GM12878 (cell line): ENCODE data around the gene PPM1A. TPM values are rescaled to one million over a fixed set of nuclear protein-coding genes. Genes with fewer than 3 reads are reported as not detected.

Experiments used
- ATAC-seq: fragments of 200-7000 bp; cut with Tn5 transposase; 3 replicates; pipeline ENCODE4 v1.9.1; 2020; ENCODE audit warnings: mild to moderate bottlenecking, moderate library complexity
- BruUV-seq: library from RNA; stranded (reverse); fragments of 400-500 nt; replicated peaks from 2 replicates; lab custom pipeline; 2021; lab: Mats Ljungman, UMichigan
- CTCF ChIA-PET: fragments of 300-600 bp; sonication (Branson Sonifier 250); formaldehyde crosslinking; extraction: SDS; loops from one replicate; lab custom pipeline; 2021; ENCODE audit warnings: inconsistent platforms; lab: Yijun Ruan, JAX
- POLR2A ChIA-PET: fragments of 350-600 bp; formaldehyde crosslinking; extraction: SDS; loops from one replicate; lab custom pipeline; 2021; ENCODE audit warnings: inconsistent platforms; lab: Charles Lee
- RAD21 ChIA-PET: fragments of 300-600 bp; sonication (Branson Sonifier 250); formaldehyde crosslinking; loops from one replicate; lab custom pipeline; 2023; ENCODE audit warnings: antibody characterized with exemption; ENCODE audit not compliant: unreplicated experiment; lab: Charles Lee
- SMC1A ChIA-PET: fragments of 300-600 bp; sonication (Branson Sonifier 250); formaldehyde crosslinking; loops from one replicate; lab custom pipeline; 2023; ENCODE audit not compliant: unreplicated experiment, uncharacterized antibody; lab: Charles Lee
- DNase-seq: peaks from one replicate; pipeline ENCODE4 v3.0.0-alpha.2; 2011; ENCODE audit warnings: low read depth, low spot score
- FAIRE-seq: peaks from 3 replicates; lab custom pipeline; 2011; peaks lifted over from hg19 to GRCh38; lab: Jason Lieb, UNC
- H2AFZ ChIP-seq: 2 replicates; pipeline ENCODE4 v1.6.0; 2011; ENCODE audit warnings: low read depth, low read length, control low read depth; ENCODE audit not compliant: control insufficient read depth
- H3K27ac ChIP-seq: 2 replicates; pipeline ENCODE4 v1.5.1; 2011; ENCODE audit warnings: control low read depth; ENCODE audit not compliant: control insufficient read depth, insufficient read depth
- H3K27me3 ChIP-seq, 2 experiments: replicated peaks in 1 of 2; 2 replicates each; pipeline versions ENCODE4 v1.6.0 to v1.6.1; 2011; ENCODE audit warnings: low read length in 1 of 2; ENCODE audit not compliant: control insufficient read depth in 2 of 2, insufficient read depth in 2 of 2
- H3K36me3 ChIP-seq, 2 experiments: 2 replicates each; pipeline ENCODE4 v1.5.1; 2011; ENCODE audit warnings: low read length in 1 of 2; ENCODE audit not compliant: control insufficient read depth in 2 of 2, insufficient read depth in 2 of 2
- H3K4me1 ChIP-seq: 2 replicates; pipeline ENCODE4 v1.6.1; 2011; ENCODE audit warnings: mild to moderate bottlenecking, low read length, moderate library complexity, mixed read lengths; ENCODE audit not compliant: control insufficient read depth, insufficient read depth
- H3K4me2 ChIP-seq: 2 replicates; pipeline ENCODE4 v1.6.0; 2011; ENCODE audit warnings: control low read depth; ENCODE audit not compliant: control insufficient read depth, insufficient read depth
- H3K4me3 ChIP-seq: fragments of 200-600 bp; sonication (generic); 2 replicates; pipeline ENCODE4 v1.5.1; 2016
- H3K79me2 ChIP-seq: 2 replicates; pipeline ENCODE4 v1.6.0; 2011; ENCODE audit warnings: low read length; ENCODE audit not compliant: control insufficient read depth, insufficient read depth
- H3K9ac ChIP-seq: 2 replicates; pipeline ENCODE4 v1.8.0; 2011; ENCODE audit warnings: low read length, control low read depth, mixed read lengths; ENCODE audit not compliant: control insufficient read depth, insufficient read depth
- H3K9me3 ChIP-seq: replicated peaks from 3 replicates; pipeline ENCODE4 v1.5.1; 2011; ENCODE audit warnings: mild to moderate bottlenecking, low read length; ENCODE audit not compliant: control insufficient read depth, insufficient read depth
- H4K20me1 ChIP-seq: 2 replicates; pipeline ENCODE4 v1.6.0; 2011; ENCODE audit not compliant: control insufficient read depth, insufficient read depth
- FOXK2 ChIP-seq: fragments of 450-650 bp; IDR thresholded peaks from 2 replicates; pipeline ENCODE4 v1.6.1; 2017; ENCODE audit warnings: mild to moderate bottlenecking, moderate library complexity
- NKRF ChIP-seq: fragments of 450-650 bp; conservative IDR thresholded peaks from 2 replicates; pipeline ENCODE4 v1.6.1; 2017; ENCODE audit warnings: mild to moderate bottlenecking, moderate library complexity
- NR2C2 ChIP-seq: IDR thresholded peaks from 2 replicates; pipeline ENCODE4 v1.6.1; 2011; ENCODE audit warnings: borderline replicate concordance, low read depth; ENCODE audit not compliant: control insufficient read depth, insufficient read length
- PBX3 ChIP-seq: IDR thresholded peaks from 2 replicates; pipeline ENCODE4 v1.6.1; 2011; ENCODE audit warnings: mild to moderate bottlenecking, low read depth, low read length, moderate library complexity; ENCODE audit not compliant: insufficient replicate concordance
- PKNOX1 ChIP-seq: fragments of 450-650 bp; IDR thresholded peaks from 2 replicates; pipeline ENCODE4 v1.6.1; 2016; ENCODE audit warnings: mild to moderate bottlenecking
- RCOR1 ChIP-seq: conservative IDR thresholded peaks from 2 replicates; pipeline ENCODE4 v1.6.1; 2012; ENCODE audit warnings: low read depth, low read length, improper control_type of control experiment
- RFX5 ChIP-seq: IDR thresholded peaks from 2 replicates; pipeline ENCODE4 v1.6.1; 2011; ENCODE audit warnings: low read depth, low read length, improper control_type of control experiment
- SMAD1 ChIP-seq: fragments of 450-650 bp; IDR thresholded peaks from 2 replicates; pipeline ENCODE4 v1.6.1; 2018; ENCODE audit warnings: mild to moderate bottlenecking, low read depth; ENCODE audit not compliant: partially characterized antibody
- SMARCA5 ChIP-seq: fragments of 450-650 bp; IDR thresholded peaks from 2 replicates; pipeline ENCODE4 v1.6.1; 2017; ENCODE audit warnings: mild to moderate bottlenecking
- SRF ChIP-seq, 2 experiments: IDR thresholded peaks; 2 replicates each; pipeline ENCODE4 v1.6.1; 2011; ENCODE audit warnings: low read depth in 2 of 2, low read length in 2 of 2, mild to moderate bottlenecking in 1 of 2, moderate library complexity in 1 of 2
- SUPT20H ChIP-seq: IDR thresholded peaks from 2 replicates; pipeline ENCODE4 v1.6.1; 2011; ENCODE audit warnings: low read depth, mild to moderate bottlenecking, low read length, moderate library complexity, borderline replicate concordance; ENCODE audit not compliant: control insufficient read depth
- ZNF274 ChIP-seq: IDR thresholded peaks from one replicate; pipeline ENCODE4 v1.8.0; 2011; ENCODE audit not compliant: insufficient read length, insufficient read depth
- ZNF687 ChIP-seq: fragments of 450-650 bp; IDR thresholded peaks from 2 replicates; pipeline ENCODE4 v1.6.1; 2017; ENCODE audit warnings: mild to moderate bottlenecking, moderate library complexity
- in situ Hi-C: fragments of 300-500 bp; cut with MboI; formaldehyde crosslinking; loops from 9 replicates; pipeline ENCODE4 v1.14.3; 2018; ENCODE audit warnings: mixed read lengths
- intact Hi-C: fragments of 100-400 bp; cut with micrococcal nuclease; formaldehyde crosslinking; loops from one replicate; pipeline ENCODE4 v1.14.2; 2022; ENCODE audit not compliant: unreplicated experiment
- polyA plus RNA-seq, 11 experiments: library from polyadenylated mRNA; depleted of rRNA in 4 of 11; unstranded in 6 of 11; stranded (reverse) in 5 of 11; fragments of >200 nt; fragmentation: Nextera tagmentation in 4 of 11; fragmentation: Illumina TruSeq in 1 of 11; extraction: Ambion mirVana in 4 of 11; extraction: Trizol in 1 of 11; gene quantifications; 1 replicate in 1 of 11; 2 replicates in 10 of 11; pipeline versions ENCODE4 v1.2.1 to v1.2.3, GENCODE V29; 2011 to 2016; ENCODE audit warnings: inconsistent platforms in 2 of 11, missing spikeins in 2 of 11, low read depth in 1 of 11
- total RNA-seq, 4 experiments: library from RNA; depleted of rRNA in 3 of 4; stranded (reverse); fragments of >200 nt in 3 of 4; fragmentation: Illumina TruSeq in 1 of 4; extraction: Trizol in 1 of 4; gene quantifications; 2 replicates each; pipeline versions ENCODE4 v1.2.1 to v1.2.3, GENCODE V29; 2013 to 2021

PPM1A gene
- total and polyA plus RNA-seq, 10 of the 15 experiments (the other 5 are each of a cell fraction or from before 2014, with no cell fraction given) = 16.8 to 124 (median 47.0) TPM

- TF ChIP-seq PBX3 = no peak
- TF ChIP-seq SUPT20H = no peak
- no peak for TF ChIP-seq FOXK2
- no peak for TF ChIP-seq ZNF274
- no peak for TF ChIP-seq RCOR1
- no peak for TF ChIP-seq ZNF687
Observed at GRCh38 chr14:60220917-60221316, 28.1 kb upstream of the PPM1A start (continued).

- Histone ChIP-seq H4K20me1 (no peaks in the 10 kb centered on the region), H2AFZ (peak overlapping the region; percentile 9; the same call in 1 of the 2 replicates), H3K27me3 (no peaks in the 10 kb centered on the region), H3K4me1 (peaks cover 24% of the 10 kb centered on the region), H3K4me3 (no peak overlapping the region), H3K79me2 (no peaks in the 10 kb centered on the region), H3K4me2 (no peak overlapping the region), H3K27ac (peak overlapping the region; percentile 49), H3K9ac (no peak overlapping the region), H3K9me3 (0 out of 3 replicates have a peak, but pooled peaks cover 2% of the 10 kb centered on the region), H3K36me3 (no peaks in the 10 kb centered on the region)
- BruUV-seq = no TSS peak
- FAIRE-seq = no peak
- intact Hi-C loops = loop anchor here (2.0 kb wide), 1 partner anchor 15 kb away; no protein-coding TSS in a partner anchor
- ChIA-PET CTCF (interaction anchor here (1.1 to 2.6 kb wide), 7 partner anchors 9 to 110 kb away, joined by 3 to 10 read pairs (median 7); partner anchors contain the start of gene PPM1A), SMC1A (interaction anchor here (0.6 to 12.5 kb wide), 12 partner anchors 9 to 1651 kb away, joined by 3 to 202 read pairs (median 6); partner anchors contain the start of gene PPM1A), POLR2A (interaction anchor here (0.6 to 15.5 kb wide), 11 partner anchors 17 to 1809 kb away, joined by 3 to 241 read pairs (median 5); partner anchors contain the start of gene PPM1A), RAD21 (interaction anchor here (0.8 to 4.6 kb wide), 9 partner anchors 8 to 336 kb away, joined by 3 to 30 read pairs (median 6); partner anchors contain the start of gene PPM1A)
- peak; percentile 39 for ATAC-seq
- no peak for DNase-seq
- in situ Hi-C loops = no loop called here
- no peak for TF ChIP-seq SMAD1
- no peak for TF ChIP-seq NR2C2
- no peak for TF ChIP-seq NKRF
- peak; percentile 80 for TF ChIP-seq PKNOX1
- TF ChIP-seq SMARCA5 = 0 out of 2 replicates have a peak, but pooled peaks have one; percentile 29
- no peak for TF ChIP-seq SRF (IDR thresholded peaks at IDR 0.05; ENCODE audit: low read depth in 2 of 2, low read length in 2 of 2)
- no peak for TF ChIP-seq RFX5
Observed at GRCh38 chr14:60221457-60221856, 27.6 kb upstream of the PPM1A start.
